ENCODE results near the gene LYSMD1.

The LYSMD1 gene

DNA sequence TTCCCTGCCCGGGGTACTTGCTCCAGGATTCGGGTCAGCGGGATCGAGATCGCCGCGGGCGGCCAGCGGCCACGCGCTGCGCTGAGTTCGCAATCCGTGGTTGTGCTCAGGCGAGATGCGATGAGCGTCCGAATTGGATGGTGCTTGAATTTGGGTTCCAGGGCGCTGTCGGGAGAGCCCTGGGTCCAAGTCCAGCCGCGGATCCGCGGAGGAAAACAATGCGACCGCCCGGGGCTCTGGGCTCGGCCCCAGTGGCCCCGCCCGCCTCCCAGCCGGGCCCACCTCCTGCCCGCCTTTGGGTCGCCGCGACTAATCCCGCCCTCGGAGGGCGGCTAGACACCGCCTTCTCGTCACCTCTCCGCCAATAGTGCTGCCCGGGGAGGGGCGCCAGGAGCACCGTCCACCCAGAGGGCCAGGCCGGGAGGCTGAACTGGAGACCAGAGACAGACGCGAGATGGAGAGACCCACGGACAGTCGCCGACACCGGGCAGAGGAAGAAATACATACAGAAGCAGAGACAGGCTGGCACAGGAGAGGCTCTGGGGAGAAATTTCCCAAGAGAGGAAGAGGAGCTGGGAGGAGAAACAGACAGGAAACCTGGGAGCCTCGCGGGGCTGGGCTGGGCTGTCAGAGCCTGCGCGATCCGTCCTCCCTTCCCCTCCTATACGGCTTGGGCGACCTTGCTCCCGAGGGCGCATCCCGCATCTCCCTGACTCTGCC, 19.1 kb downstream of the LYSMD1 start, which contains the start of gene SEMA6C:
Gene SEMA6C, minus strand, starts transcription at position 220 of the 720 bp plus-strand sequence. CDS start 4,010 bp downstream, outside the sequence.
- DNase-seq (ENCODE audit: low read depth): peak; percentile 97
- Histone ChIP-seq H3K9ac (ENCODE audit: low read length) (peak within 1 kb of the TSS; percentile 79), H3K36me3 (ENCODE audit: control insufficient read depth, insufficient read depth, low read length, severe bottlenecking) (no peaks in the 10 kb centered on the region), H3K4me1 (ENCODE audit: control insufficient read depth, insufficient read depth, low read length) (peaks cover 12% of the 10 kb centered on the region), H3K27me3 (replicated peaks; ENCODE audit: control insufficient read depth, insufficient read depth, low read length) (peaks cover 10% of the 10 kb centered on the region), H3K9me3 (ENCODE audit: control insufficient read depth, low read length) (no peaks in the 10 kb centered on the region), H3K4me3 (ENCODE audit: low read length) (peak within 1 kb of the TSS; percentile 83)

DNA sequence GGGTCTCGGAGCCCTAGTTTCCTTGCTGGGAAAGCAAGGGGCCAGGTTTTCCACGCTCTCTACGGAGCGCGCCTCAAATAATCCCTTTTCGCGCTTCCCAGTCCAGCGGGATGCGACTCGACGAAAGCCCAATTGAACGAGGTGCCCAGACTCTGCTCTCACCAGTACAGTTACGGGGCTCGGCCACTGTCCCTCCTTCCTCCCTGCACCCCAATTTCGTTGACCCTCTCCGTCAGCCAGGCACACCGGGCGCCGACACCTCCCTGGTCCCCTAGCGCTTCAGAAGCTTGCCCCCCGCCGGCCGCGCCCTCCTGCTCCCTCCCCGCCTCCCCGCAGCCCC, 19.7 kb downstream of the LYSMD1 start:
- Histone ChIP-seq H3K36me3 (ENCODE audit: control insufficient read depth, insufficient read depth, low read length, severe bottlenecking) (no peaks in the 10 kb centered on the region), H3K9me3 (ENCODE audit: control insufficient read depth, low read length) (no peaks in the 10 kb centered on the region), H3K4me1 (ENCODE audit: control insufficient read depth, insufficient read depth, low read length) (peaks cover 12% of the 10 kb centered on the region), H3K27me3 (replicated peaks; ENCODE audit: control insufficient read depth, insufficient read depth, low read length) (peaks cover 10% of the 10 kb centered on the region), H3K4me3 (ENCODE audit: low read length) (peak overlapping the region; percentile 83), H3K9ac (ENCODE audit: low read length) (peak overlapping the region; percentile 79)
- DNase-seq (ENCODE audit: low read depth): no peak

DNA sequence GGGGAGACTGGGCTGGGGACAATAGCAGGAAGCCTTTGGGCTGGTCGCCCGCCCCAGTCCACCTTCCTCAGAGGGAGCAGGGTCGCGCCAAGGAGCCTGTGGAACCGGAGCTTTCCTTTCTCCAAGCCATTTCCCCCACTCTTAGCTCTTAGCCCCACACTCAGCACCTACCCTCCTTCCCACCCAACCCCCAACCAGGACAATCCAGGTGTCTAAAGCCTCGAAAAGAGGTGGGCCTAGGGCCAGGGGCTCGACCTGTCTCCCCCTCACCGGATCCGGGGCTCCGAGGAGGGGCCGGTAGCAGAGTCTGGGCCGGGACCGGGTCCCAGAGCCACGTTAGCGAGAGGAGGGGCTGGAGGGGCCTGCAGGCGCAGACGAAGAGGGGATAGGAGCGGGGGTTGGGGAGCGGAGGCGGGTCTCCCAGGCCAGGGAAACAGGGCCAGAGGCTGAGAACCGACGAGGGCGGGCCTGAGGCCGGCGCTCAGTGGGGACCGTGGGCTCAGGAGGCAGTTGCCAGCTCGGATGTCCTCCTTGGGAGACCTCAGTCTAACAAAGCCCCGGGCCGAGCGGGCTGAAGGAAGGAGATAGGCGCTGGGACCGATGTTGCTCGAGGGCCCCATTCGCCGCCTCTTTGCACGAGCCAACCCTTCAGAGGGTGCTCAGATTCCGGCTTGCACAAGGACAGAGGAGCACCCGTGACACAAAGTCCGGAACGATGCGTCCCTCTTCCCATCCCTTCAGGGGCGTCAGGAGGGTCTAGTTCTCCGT, 20.2 kb downstream of the LYSMD1 start:
- no peaks in the 10 kb centered on the region for H3K9me3 ChIP-seq (ENCODE audit: control insufficient read depth, low read length)
- H3K4me3 ChIP-seq (ENCODE audit: low read length): peak overlapping the region; percentile 83
- peaks cover 10% of the 10 kb centered on the region for H3K27me3 ChIP-seq (replicated peaks; ENCODE audit: control insufficient read depth, insufficient read depth, low read length)
- peaks cover 12% of the 10 kb centered on the region for H3K4me1 ChIP-seq (ENCODE audit: control insufficient read depth, insufficient read depth, low read length)
- H3K36me3 ChIP-seq (ENCODE audit: control insufficient read depth, insufficient read depth, low read length, severe bottlenecking): no peaks in the 10 kb centered on the region
- peak; percentile 60 for DNase-seq (ENCODE audit: low read depth)
- peak overlapping the region; percentile 79 for H3K9ac ChIP-seq (ENCODE audit: low read length)

DNA sequence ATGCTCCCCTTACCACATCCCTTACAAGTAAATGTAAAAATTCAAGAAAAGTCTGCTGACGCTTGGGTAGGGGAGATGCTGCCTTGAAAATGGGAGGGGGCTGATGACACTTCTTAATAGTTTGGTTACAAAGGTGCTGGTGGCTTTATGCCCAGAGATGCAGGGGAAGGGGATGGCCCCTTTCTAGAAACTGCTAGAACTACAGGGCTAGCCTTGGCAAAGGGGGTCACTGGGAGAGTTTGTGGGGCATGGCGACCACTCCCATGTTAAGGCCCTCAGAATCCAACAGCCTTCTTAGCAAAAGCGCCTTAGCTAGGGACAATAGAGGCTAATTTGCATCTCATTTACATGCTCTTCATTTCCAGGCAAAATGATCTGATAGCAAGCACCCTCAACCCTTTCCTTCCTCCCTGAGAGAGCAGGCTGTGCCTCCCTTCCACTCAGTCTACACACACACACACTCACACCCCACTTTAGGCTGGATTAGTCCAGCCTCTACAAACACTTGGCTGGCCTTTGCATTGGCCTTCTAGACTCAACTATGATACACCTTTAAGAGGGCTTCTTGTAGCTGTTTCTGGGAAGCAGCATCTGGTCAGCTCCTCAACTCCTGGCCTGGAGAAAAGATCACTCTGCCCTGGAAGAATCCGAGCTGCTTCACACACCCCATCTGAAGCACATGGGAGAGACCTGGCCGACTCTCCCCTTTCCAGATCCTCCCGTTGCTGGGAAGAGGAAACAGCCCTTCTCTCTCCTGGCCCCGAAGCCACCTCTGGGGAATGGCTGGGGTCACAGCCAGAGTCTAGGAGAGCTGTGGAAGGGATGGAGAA, 21.0 kb downstream of the LYSMD1 start:
- H3K4me3 ChIP-seq (ENCODE audit: low read length): no peak overlapping the region
- H3K9me3 ChIP-seq (ENCODE audit: control insufficient read depth, low read length): no peaks in the 10 kb centered on the region
- peaks cover 12% of the 10 kb centered on the region for H3K4me1 ChIP-seq (ENCODE audit: control insufficient read depth, insufficient read depth, low read length)
- H3K9ac ChIP-seq (ENCODE audit: low read length): no peak overlapping the region
- peaks cover 10% of the 10 kb centered on the region for H3K27me3 ChIP-seq (replicated peaks; ENCODE audit: control insufficient read depth, insufficient read depth, low read length)
- DNase-seq (ENCODE audit: low read depth): no peak
- no peaks in the 10 kb centered on the region for H3K36me3 ChIP-seq (ENCODE audit: control insufficient read depth, insufficient read depth, low read length, severe bottlenecking)

DNA sequence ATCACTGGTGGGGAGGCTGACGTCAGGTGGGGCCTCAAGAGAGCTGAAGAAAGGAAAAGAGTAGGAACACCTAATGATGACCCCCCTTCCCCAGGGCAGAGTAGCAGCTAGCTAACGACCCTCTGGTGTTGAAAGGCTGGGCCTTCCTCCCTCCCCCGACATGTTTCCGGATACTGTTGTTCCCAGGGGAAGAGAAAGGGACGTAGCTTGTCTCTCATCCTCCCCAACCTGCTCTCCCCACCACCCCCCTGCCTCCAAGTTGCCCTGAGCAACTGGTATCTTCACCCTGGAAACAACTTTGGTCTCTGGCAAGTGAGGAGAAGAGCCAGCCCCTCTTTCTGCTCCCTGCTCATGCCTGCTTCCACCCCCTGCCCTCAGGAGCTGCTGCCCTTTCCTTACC, 21.7 kb downstream of the LYSMD1 start:
- no peak for DNase-seq (ENCODE audit: low read depth)
- no peaks in the 10 kb centered on the region for H3K9me3 ChIP-seq (ENCODE audit: control insufficient read depth, low read length)
- H3K4me3 ChIP-seq (ENCODE audit: low read length): no peak overlapping the region
- peaks cover 12% of the 10 kb centered on the region for H3K4me1 ChIP-seq (ENCODE audit: control insufficient read depth, insufficient read depth, low read length)
- no peak overlapping the region for H3K9ac ChIP-seq (ENCODE audit: low read length)
- peaks cover 10% of the 10 kb centered on the region for H3K27me3 ChIP-seq (replicated peaks; ENCODE audit: control insufficient read depth, insufficient read depth, low read length)
- H3K36me3 ChIP-seq (ENCODE audit: control insufficient read depth, insufficient read depth, low read length, severe bottlenecking): no peaks in the 10 kb centered on the region

DNA sequence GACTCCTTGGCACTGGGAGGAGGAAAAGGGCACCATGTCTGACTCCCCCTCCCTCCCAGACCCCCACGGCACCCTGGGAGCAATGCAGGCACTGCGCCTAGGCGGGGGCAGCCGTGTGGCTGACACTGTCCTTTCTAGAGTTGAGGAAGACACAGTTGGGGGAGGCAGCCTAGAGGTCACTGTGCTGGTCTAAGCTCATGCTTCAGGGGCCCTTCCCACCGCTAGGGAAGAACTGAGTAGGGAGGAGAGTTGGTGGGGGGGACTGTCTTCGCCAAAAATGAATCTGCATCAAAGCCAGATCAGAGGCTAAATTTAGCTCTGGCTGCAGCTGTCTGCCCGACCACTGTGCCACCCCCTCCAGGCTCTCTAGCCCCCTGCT, 22.7 kb downstream of the LYSMD1 start:
- Histone ChIP-seq H3K4me3 (ENCODE audit: low read length) (no peak overlapping the region), H3K36me3 (ENCODE audit: control insufficient read depth, insufficient read depth, low read length, severe bottlenecking) (no peaks in the 10 kb centered on the region), H3K9me3 (ENCODE audit: control insufficient read depth, low read length) (no peaks in the 10 kb centered on the region), H3K4me1 (ENCODE audit: control insufficient read depth, insufficient read depth, low read length) (peaks cover 12% of the 10 kb centered on the region), H3K27me3 (replicated peaks; ENCODE audit: control insufficient read depth, insufficient read depth, low read length) (peaks cover 10% of the 10 kb centered on the region), H3K9ac (ENCODE audit: low read length) (no peak overlapping the region)
- DNase-seq (ENCODE audit: low read depth): no peak

DNA sequence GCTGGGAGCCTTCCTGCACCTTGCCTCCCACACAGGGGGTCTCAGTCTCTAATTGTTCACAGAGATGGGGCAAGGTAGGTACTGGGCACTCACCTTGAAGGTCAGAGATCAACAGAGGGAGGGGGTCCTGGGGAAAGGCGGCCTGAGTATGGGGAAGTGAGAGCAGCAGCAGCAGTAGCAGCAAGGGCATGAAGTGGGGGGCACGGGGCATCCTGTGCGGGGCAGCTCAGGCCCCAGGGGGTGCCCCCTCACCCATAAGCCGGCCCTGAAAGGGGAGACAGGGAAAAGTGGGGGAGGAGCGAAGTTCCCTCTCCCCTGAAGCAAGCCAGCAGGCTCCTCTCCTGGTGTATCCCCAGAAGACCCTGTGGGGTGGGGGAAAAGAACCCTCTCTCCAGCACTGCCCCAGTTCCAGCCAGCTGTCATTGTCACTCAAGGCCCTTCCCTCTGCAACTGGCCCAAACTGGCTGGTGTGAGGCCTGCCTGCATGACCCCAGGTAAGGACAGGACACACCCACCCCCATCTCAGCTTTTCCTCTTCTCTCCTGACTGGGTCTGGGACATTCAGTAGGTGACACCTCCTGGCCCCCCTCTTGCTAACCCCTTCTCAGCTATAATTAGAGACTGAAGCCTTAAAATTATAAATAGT, 23.2 kb downstream of the LYSMD1 start:
- Histone ChIP-seq H3K36me3 (ENCODE audit: control insufficient read depth, insufficient read depth, low read length, severe bottlenecking) (no peaks in the 10 kb centered on the region), H3K4me1 (ENCODE audit: control insufficient read depth, insufficient read depth, low read length) (peaks cover 12% of the 10 kb centered on the region), H3K9me3 (ENCODE audit: control insufficient read depth, low read length) (no peaks in the 10 kb centered on the region), H3K27me3 (replicated peaks; ENCODE audit: control insufficient read depth, insufficient read depth, low read length) (peaks cover 10% of the 10 kb centered on the region), H3K9ac (ENCODE audit: low read length) (no peak overlapping the region), H3K4me3 (ENCODE audit: low read length) (no peak overlapping the region)
- DNase-seq (ENCODE audit: low read depth): no peak

DNA sequence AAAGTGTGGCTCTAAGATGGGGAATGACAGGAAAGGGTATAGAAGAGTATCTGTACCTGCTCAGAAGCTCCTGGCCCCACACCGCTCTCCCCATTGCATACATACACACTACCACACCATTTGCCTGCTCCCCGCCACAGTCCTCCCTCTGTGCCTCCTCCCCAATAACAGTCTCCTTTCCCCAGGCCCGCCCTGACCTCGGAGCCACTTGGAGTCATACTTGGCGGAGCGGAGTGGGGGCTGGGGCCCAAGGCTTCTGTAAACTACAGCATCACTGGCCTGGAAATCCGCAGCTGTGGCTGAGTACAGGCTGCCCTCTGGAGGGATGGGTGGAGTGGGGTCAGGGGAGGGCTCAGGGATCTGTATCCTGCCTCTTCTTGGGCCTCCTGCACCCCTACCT, 27.9 kb downstream of the LYSMD1 start:
- Histone ChIP-seq H3K9ac (ENCODE audit: low read length) (no peak overlapping the region), H3K4me3 (ENCODE audit: low read length) (no peak overlapping the region), H3K36me3 (ENCODE audit: control insufficient read depth, insufficient read depth, low read length, severe bottlenecking) (no peaks in the 10 kb centered on the region), H3K4me1 (ENCODE audit: control insufficient read depth, insufficient read depth, low read length) (no peaks in the 10 kb centered on the region), H3K9me3 (ENCODE audit: control insufficient read depth, low read length) (no peaks in the 10 kb centered on the region), H3K27me3 (replicated peaks; ENCODE audit: control insufficient read depth, insufficient read depth, low read length) (no peaks in the 10 kb centered on the region)
- no peak for DNase-seq (ENCODE audit: low read depth)

DNA sequence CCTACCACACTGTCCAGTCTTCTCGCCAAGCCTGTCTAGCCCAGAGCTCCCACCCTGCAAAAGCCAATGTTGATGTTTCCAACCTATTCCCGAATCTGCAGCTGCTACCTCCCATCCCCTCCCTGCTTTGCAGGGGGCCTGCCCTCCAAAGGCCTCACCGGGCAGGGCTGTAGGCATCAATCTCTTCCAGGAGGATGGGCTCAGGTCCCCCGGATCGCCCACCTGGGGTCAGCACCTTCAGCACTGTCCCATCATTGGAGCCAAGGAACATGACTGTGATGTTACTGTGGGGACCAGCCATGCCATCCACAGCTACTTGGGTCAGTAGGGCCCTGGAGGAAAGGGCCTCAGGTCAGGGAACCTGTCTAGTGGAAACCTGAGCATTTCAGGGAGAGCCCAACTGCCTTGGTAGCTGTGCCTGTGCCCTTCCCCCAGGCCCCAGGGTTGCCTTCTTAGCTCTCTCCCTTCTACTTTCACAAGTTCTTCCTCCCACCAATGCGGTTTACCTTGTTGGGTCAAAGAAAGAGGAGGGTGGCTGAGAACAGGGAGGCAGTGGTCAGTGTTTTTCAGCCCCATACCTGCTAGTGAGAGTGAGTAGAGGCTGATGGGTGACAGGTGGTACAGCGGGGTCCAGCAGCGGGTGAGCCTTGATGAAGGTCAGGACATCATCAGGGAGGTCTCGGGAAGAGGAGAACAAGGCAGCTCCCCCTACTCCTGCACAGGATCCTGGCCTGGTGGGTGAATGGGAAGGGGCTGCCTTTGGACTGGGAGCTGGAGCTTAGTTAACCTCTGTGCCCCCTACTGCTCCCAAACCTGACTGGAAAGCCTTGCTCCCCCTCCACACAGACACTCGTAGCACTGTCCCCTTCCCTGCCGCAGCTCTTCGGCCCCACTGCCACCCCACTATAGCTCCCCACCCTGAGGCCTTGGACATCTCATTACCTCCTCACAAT, 30.0 kb downstream of the LYSMD1 start:
- H3K4me3 ChIP-seq (ENCODE audit: low read length): no peak overlapping the region
- no peaks in the 10 kb centered on the region for H3K36me3 ChIP-seq (ENCODE audit: control insufficient read depth, insufficient read depth, low read length, severe bottlenecking)
- H3K27me3 ChIP-seq (replicated peaks; ENCODE audit: control insufficient read depth, insufficient read depth, low read length): peaks cover 3% of the 10 kb centered on the region
- H3K9ac ChIP-seq (ENCODE audit: low read length): no peak overlapping the region
- peaks cover 8% of the 10 kb centered on the region for H3K4me1 ChIP-seq (ENCODE audit: control insufficient read depth, insufficient read depth, low read length)
- H3K9me3 ChIP-seq (ENCODE audit: control insufficient read depth, low read length): no peaks in the 10 kb centered on the region
- no peak for DNase-seq (ENCODE audit: low read depth)

DNA sequence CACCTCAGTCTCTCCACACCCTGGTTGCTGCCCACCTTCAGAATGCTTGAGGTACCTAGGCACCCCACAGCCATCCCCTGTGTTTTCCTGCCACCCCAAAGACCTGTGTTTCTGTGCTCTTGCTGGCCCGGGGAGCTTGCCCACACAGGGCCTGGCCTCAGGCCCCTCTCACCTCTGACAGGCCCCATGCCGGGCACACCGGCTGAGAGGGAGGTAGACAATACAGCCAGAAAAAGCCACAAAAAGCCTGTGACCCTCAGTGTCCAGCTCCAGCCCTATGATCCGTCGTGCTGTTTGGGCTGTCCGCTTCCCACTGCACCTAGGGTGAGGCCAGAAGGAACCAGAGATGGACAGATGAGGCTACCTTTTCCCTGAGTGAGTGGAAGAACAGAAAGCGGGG, 30.7 kb downstream of the LYSMD1 start:
- Histone ChIP-seq H3K9ac (ENCODE audit: low read length) (no peak overlapping the region), H3K4me3 (ENCODE audit: low read length) (no peak overlapping the region), H3K27me3 (replicated peaks; ENCODE audit: control insufficient read depth, insufficient read depth, low read length) (peaks cover 7% of the 10 kb centered on the region), H3K36me3 (ENCODE audit: control insufficient read depth, insufficient read depth, low read length, severe bottlenecking) (no peaks in the 10 kb centered on the region), H3K4me1 (ENCODE audit: control insufficient read depth, insufficient read depth, low read length) (peaks cover 8% of the 10 kb centered on the region), H3K9me3 (ENCODE audit: control insufficient read depth, low read length) (no peaks in the 10 kb centered on the region)
- no peak for DNase-seq (ENCODE audit: low read depth)

Data from adipocyte (in vitro differentiated cells).